ENCODE measurements around the gene ANKRD27.
"Not testable (repeated sequence)": the region's sequence is repeated elsewhere in the genome, so short reads cannot be mapped to it uniquely, and the experiment has no call there.

Gene ANKRD27

DNA sequence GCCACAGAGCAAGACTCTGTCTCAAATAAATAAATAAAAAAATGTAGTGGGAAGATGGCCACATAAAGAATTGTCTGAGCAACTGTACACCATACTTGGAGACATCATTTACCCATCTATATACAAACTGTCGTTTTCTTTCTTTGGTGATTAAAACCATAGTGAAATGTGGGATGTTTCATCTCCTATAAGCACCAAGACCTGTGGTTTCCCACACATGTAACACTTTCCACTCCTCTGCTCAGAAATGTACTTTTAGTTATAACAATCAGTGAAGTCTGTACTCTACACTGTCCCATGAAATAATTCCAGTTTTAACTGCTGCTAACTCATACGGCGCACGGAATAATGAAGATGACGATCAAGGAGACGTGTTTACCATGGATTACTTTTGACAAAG, 75.7 kb downstream of the ANKRD27 start:
- no peak for DNase-seq

DNA sequence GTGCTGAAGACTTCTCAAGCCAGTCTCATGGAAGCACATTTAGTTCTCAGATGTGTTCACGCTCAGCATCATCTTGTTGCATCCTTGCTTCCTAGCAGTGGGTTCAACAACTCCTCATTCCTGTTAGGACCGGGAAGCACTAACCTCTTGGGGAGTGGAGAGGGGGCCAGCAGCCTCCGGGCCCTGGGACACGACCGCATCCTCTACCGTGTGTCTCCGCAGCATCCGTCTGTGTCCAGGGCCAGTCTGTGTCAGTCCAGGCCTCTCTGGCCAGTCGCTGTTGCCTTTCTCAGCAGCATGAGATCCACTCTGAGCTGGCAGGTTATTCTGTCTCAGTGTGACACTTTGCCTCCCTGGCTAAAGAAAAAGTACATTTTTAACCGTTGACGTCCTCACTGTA, 77.0 kb downstream of the ANKRD27 start:
- no peak for DNase-seq

DNA sequence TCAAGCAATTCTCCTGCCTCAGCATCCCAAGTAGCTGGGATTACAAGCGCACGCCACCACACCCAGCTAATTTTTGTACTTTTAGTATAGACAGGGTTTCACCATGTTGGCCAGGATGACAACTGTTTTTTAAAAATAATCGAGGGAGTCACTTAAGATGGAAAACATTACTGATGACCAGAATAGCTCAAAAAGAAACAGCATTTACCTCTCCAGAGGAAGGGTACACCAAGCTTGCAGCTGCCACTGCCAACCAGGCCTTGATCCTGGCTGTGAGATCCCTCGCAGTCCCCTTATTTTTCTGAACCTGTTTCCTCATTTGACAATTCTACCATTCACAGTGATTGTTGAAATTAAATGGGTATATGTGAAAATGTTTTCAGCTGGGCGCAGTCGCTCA, 79.5 kb downstream of the ANKRD27 start:
- DNase-seq, result no peak

DNA sequence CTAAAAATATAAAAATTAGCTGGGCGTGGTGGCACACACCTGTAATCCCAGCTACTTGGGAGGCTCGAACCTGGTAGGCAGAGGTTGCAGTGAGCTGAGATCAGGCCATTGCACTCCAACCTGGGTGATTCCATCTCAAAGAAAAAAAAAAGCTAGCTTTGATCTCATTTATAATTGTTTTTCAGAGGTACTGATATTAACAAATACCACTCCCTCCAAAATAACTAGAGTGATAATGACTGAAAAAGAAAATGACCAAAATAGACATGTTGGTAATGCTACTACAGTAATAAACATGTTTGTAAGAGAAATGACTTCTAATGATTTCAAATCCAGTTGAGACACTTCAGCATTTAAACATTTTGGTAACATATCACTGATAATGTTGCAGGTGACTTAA, 81.0 kb downstream of the ANKRD27 start:
- DNase-seq, result no peak

DNA sequence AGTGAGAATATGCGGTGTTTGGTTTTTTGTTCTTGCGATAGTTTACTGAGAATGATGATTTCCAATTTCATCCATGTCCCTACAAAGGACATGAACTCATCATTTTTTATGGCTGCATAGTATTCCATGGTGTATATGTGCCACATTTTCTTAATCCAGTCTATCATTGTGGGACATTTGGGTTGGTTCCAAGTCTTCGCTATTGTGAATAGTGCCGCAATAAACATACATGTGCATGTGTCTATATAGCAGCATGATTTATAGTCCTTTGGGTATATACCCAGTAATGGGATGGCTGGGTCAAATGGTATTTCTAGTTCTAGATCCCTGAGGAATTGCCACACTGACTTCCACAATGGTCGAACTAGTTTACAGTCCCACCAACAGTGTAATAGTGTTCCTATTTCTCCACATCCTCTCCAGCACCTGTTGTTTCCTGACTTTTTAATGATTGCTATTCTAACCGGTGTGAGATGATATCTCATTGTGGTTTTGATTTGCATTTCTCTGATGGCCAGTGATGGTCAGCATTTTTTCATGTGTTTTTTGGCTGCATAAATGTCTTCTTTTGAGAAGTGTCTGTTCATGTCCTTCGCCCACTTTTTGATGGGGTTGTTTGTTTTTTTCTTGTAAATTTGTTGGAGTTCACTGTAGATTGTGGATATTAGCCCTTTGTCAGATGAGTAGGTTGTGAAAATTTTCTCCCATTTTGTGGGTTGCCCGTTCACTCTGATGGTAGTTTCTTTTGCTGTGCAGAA, 87.1 kb downstream of the ANKRD27 start:
- not testable (repeated sequence) for DNase-seq

DNA sequence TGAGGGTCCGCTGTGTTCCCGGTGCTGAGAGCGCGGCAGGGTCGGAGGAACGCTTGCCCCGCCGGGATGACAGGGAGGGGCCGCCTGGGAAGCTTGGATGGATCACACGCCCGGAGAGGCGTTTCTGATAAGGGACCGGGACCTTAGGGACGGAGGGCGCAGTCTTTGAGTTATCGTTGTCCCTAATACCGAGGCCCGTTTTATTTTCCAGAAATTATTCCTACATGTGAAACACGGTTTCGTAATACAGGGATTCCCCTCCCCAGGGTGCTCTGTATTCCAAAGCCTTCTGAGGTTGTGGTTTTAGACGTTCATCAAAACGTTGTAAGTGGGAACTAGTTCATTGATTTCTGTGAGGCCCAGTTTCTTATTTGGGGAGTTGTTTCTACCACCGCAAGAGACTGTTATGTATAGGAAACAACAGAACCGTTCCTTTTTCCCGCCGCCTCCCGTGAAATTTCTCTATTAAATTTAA, 93.2 kb downstream of the ANKRD27 start:
- no peak for DNase-seq

DNA sequence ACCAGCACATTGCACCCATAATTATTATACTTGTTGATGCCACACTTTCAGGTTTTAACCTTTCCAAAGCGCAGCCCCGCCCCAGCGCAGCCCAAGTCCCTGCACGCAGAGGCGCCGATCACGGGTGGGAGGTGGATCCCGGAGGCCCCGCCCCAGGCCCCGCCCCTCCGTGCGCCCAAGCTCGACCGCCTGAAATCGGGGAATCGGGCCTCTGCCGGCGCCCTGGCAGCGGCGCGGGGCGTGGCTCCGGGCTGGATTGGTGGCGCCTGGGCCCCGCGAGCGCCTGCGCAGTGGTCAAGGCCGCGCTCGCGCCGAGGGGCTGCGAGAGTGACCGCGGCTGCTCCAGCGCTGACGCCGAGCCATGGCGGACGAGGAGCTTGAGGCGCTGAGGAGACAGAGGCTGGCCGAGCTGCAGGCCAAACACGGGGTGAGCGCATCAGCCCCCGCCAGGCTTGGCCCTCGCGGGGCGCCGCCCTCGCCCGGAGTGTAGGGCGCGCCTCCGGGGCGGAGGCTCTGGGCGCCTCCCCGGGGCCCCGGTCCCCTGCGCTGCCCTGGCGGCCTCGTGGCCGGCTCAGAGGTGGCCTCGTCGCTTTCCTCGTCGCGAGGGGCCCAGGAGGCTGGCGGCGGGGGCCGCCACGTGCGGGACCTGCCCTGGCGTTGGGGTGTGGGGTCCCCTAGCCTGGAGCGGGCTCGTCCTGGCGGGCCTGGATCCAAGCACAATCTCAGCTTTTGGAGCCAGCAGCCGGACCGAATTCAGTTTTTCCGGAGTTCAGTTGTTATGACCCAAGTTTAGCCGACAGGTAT, 93.9 kb downstream of the ANKRD27 start, which contains the start of gene PDCD5:
TSS of gene PDCD5 (plus strand) at position 290 of the 804 bp plus-strand sequence. CDS start at position 362, 72 bp downstream.
- DNase-seq, result no peak

DNA sequence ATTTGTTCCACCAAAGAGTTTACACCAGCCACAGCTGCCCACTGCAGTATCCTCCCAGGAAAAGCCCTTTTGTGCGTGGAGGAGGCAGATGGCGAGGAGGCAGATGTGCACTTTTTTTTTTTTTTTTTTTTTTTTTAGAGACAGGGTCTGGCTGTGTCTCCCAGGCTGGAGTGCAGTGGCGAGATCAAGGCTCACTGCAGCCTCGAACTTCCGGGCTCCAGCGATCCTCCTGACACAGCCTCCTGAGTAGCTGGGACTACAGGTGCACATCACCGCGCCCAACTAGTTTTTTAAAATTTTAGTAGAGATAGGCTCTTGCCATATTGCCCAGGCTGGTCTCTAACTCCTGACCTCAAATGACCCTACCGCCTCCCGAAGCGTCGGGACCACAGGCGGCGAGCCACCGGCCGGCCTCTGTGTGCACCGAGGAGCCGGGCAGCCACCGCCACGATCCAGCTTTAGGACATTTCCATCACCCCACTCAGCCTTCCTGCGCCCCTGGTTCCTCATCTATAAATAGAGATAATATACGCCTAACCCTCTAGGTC, 94.6 kb downstream of the ANKRD27 start:
- DNase-seq, result no peak

DNA sequence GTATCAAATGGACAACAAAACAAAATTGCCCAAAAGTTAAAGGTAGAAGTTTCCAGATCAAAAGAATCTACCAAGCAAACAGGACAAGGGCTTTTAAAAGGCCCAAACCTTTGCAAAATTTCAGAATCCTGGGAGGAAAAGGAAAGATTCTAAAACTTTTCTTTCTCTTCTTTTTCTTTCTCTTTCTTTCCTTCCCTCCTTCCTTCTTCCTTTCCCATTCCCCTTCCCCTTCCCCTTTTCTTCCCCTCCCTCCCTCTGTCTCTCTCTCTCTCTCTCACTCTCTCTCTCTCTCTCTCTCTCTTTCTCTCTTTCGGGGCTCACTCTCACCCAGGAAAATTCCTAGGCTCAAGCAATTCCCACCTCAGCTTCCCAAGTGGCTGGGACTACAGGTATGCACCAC, 98.2 kb downstream of the ANKRD27 start:
- DNase-seq, result no peak

DNA sequence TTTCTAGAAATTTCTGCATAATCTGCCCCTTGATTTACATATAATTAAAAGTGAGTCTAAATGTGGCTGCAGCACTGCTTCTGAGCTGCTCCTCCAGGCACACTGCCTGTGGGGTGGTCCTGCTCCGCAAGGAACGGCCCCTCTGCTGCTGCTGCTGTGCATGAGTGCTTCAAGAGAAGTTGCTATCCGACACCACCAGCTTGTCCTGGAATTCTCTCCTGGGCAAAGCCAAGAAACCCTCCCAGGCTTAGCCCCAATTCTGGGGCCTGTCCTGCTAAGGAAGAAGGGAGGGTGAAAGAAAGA, 101.5 kb downstream of the ANKRD27 start:
- DNase-seq, result no peak

DNA sequence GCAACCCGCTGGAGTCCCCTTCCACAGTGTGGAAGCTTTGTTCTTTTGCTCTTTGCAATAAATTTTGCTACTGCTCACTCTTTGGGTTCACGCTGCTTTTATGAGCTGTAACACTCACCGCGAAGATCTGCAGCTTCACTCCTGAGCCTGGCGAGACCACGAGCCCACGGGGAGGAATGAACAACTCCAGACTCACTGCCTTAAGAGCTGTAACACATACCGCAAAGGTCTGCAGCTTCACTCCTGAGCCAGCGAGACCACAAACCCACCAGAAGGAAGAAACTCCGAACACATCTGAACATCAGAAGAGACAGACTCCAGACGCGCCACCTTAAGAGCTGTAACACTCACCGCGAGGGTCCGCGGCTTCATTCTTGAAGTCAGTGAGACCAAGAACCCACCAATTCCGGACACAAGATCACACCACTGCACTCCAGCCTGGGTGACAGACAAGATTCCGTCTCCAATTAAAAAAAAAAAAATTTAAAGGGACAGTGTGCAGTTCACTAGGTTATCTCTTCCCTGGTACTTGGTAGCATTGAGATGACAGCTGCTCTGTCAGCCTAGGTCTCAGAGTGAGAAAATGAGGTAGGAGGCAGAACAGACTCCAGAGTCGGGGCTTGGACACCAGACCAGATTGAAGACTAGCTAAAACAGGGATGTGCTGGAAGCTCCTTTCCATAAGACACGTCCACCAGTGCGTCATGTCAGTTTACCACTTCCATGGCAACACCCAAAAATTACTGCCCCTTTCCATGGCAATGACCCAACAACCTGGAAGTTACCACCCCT, 102.1 kb downstream of the ANKRD27 start:
- DNase-seq, result not testable (repeated sequence)

DNA sequence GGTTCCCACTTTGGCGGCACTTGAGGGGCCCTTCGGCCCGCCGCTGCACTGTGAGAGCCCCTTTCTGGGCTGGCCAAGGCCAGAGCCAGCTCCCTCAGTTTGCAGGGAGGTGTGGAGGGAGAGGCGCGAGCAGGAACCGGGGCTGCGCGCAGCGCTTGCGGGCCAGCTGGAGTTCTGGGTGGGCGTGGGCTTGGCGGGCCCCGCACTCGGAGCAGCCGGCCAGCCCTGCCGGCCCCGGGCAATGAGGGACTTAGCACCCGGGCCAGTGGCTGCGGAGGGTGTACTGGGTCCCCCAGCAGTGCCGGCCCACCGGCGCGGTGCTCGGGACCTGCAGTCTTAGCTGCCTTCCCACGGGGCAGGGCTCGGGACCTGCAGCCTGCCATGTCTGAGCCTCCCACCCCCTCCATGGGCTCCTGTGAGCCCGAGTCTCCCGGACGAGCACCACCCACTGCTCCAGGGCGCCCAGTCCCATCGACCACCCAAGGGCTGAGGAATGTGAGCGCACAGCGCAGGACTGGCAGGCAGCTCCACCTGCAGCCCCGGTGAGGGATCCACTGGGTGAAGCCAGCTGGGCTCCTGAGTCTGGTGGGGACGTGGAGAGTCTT, 103.4 kb downstream of the ANKRD27 start:
- not testable (repeated sequence) for DNase-seq

DNA sequence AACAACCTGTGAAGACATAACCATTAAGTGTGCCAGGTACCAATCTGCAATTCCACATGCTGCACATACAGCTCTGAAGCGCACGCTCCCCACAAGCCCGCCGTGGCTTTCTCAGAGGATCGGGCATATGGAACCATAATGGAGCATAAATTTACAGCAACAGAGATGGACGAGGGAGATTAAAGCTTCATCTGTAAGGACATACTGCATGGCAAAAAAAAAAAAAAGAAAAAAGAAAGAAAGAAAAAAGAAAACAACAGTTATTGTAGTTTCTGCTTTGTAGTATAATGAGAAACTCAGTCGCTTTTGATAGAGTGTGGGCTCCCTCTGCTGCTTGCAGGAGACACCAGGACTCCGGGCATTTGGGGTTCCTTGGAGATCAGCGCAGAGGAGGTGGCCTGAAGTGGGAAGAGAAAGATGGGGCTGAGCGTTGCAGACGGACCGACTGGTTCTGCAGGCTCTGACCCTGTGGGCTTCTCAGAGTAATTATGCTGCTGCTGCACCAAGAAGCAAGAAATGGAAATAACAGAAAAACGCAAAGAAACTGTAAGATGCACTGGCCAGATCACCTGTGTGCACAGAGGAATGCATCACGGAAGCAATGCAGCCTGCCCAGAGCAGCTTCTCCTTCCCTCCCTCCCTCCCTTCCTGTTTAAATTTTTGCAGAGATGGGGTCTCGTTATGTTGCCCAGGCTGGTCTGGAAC, 104.7 kb downstream of the ANKRD27 start:
- no peak for DNase-seq

DNA sequence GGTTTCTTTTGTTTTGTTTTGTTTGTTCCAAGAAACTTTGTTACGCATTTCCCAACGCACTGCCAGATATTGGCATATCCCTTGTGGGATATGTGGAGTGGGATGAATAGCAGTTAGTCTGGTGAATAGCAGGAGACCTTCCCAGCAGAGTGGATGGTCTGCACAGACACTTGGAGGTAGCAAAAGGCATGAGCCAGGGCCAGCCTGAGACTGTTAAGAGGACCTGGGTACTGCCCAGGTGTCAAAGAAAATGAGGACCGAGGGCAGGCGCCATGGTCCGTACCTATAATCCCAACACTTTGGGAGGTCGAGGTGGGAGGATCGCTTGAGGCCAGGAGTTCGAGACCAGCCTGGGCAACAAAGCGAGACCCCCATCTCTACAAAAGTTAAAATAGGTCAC, 107.5 kb downstream of the ANKRD27 start:
- no peak for DNase-seq

DNA sequence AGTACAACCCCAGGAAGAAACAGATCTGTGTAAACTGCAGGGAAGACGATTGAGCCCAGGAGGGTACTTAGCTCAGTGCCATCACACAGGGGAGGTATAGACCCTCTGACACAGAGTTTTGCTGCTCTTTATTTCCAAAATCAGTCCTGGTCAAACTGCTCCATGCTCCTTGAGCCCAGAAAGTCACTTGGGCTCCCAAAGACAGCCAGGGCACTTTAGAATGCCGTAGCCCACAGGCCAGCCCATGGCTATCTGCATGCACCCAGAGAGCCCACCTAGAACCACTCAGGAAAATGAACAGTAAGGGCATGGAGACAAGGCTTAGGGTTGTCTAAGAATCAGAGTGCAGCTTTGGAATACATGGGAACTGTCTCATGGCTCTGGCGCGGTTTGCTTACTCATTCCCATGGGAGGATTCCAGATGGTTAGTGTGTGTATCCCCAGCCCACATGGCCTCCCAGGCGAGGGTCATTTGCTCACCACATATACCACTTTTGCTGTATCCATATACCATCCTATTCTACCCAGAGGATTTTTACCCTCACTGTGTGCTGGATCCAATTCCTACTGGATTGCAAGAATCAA, 108.6 kb downstream of the ANKRD27 start:
- DNase-seq, result no peak

DNA sequence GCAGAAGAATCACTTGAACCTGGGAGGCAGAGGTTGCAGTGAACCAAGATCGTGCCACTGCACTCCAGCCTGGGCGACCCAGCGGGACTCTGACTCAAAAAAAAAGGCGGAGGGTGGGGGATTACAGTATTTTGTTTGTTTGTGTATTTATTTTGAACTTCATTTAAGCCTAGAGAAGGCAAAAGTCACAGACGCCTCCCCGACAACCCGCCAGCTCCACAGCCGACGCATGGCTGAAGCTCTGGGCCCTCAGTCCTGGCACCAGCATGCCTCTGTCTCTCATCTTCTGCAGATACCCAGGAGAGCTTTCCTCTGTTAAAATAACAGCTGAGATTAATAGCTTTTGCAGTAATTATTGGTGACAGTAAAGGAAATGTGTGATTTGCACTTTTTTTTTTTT, 111.2 kb downstream of the ANKRD27 start:
- no peak for DNase-seq

DNA sequence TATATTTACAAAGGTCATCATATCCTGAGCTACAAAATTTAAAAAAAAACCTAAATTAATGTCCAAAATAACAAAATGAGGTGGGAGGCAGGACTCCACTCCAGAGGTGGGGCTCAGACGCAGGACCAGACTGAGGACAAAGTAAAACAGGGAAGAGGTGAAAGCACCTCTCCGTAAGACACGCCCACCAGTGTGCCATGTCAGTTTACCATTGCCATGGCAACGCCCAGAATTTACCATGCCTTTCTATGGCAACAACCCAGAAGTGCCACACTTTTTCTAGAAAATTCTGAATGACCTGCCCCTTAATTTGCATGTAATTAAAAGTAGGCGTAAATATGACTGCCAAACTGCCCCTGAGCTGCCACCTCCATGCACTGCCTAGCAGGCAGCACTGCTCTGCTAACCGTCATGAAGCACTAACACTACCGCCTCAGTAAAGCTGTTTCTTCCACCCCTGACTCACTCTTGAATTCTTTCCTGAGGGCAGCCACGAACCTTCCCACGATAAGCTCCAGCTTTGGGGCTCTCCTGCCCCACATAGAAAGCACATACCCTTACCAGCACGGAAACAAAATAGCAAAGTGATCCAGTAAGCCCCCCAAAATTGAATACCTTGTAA, 116.3 kb downstream of the ANKRD27 start:
- DNase-seq, result no peak

DNA sequence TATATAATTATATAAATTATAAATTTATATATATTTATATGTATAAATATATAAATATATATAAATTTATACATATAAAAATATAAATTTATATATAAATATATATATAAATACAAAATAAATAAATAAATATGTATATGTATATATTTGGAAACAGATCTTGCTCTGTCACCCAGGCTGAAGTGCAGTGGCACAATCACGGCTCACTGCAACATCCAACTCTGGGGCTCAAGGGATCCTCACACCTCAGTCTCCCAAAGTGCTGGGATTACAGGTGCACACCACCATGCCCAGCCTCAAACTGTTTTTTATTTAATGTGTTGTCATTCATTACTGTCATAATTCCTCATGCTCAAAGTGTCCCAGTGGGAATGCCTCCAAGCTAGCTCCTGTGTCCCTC, 119.2 kb downstream of the ANKRD27 start:
- DNase-seq, result no peak

DNA sequence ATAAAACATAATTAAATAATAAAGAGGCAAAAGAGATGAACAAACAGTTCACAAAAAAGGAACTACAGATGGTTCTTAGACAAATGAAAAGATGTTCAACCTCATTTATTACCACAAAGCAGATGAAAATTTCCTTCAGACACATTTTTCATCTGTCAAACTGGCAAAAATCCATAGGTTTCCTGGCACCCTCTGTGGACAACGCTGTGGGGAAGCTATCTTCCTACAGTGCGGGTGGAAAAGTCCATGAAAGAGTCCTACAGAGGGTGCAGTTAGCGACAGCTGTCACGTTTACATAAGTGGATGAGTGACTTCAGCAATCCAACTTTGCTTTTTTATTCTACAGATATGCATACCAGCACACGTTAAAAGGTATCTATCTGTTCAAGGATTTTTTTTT, 124.3 kb downstream of the ANKRD27 start:
- no peak for DNase-seq

Data from SIG-M5 (cell line).